GM12878 (cell line): ENCODE data around the gene PTCD1. TPM values are rescaled to one million over a fixed set of nuclear protein-coding genes. Genes with fewer than 3 reads are reported as not detected.

ENCODE experiments used
- ASH2L ChIP-seq: fragments of 300-600, 200-600 bp; sonication (generic); IDR thresholded peaks from 2 replicates; pipeline ENCODE4 v1.6.1; 2017; ENCODE audit warnings: low read depth, mild to moderate bottlenecking, borderline replicate concordance
- HDGF ChIP-seq: fragments of 450-650 bp; IDR thresholded peaks from 2 replicates; pipeline ENCODE4 v1.6.1; 2016; ENCODE audit warnings: antibody characterized with exemption
- MEF2B ChIP-seq: fragments of 450-650 bp; IDR thresholded peaks from 2 replicates; pipeline ENCODE4 v1.6.1; 2018; ENCODE audit warnings: mild to moderate bottlenecking, moderate library complexity; ENCODE audit not compliant: partially characterized antibody, poor library complexity, severe bottlenecking
- MYB ChIP-seq: fragments of 150-350 bp; IDR thresholded peaks from 2 replicates; pipeline ENCODE4 v1.6.1; 2014; ENCODE audit warnings: mild to moderate bottlenecking, low read depth, low read length, borderline replicate concordance
- POLR2AphosphoS5 ChIP-seq: IDR thresholded peaks from 2 replicates; pipeline ENCODE4 v1.6.1; 2011; ENCODE audit warnings: mild to moderate bottlenecking, low read length, inconsistent platforms
- RUNX3 ChIP-seq: IDR thresholded peaks from 2 replicates; pipeline ENCODE4 v1.6.1; 2012; ENCODE audit warnings: low read length, inconsistent platforms
- SPI1 ChIP-seq: IDR thresholded peaks from 2 replicates; pipeline ENCODE4 v1.6.1; 2011; ENCODE audit warnings: low read depth, mild to moderate bottlenecking, low read length, moderate library complexity, borderline replicate concordance; ENCODE audit not compliant: insufficient read depth
- TCF12 ChIP-seq: IDR thresholded peaks from 2 replicates; pipeline ENCODE4 v1.6.1; 2011; ENCODE audit warnings: low read depth, mild to moderate bottlenecking, low read length
- polyA plus RNA-seq, 11 experiments: library from polyadenylated mRNA; depleted of rRNA in 4 of 11; unstranded in 6 of 11; stranded (reverse) in 5 of 11; fragments of >200 nt; fragmentation: Nextera tagmentation in 4 of 11; fragmentation: Illumina TruSeq in 1 of 11; extraction: Ambion mirVana in 4 of 11; extraction: Trizol in 1 of 11; gene quantifications; 1 replicate in 1 of 11; 2 replicates in 10 of 11; pipeline versions ENCODE4 v1.2.1 to v1.2.3, GENCODE V29; 2011 to 2016; ENCODE audit warnings: inconsistent platforms in 2 of 11, missing spikeins in 2 of 11, low read depth in 1 of 11
- total RNA-seq, 4 experiments: library from RNA; depleted of rRNA in 3 of 4; stranded (reverse); fragments of >200 nt in 3 of 4; fragmentation: Illumina TruSeq in 1 of 4; extraction: Trizol in 1 of 4; gene quantifications; 2 replicates each; pipeline versions ENCODE4 v1.2.1 to v1.2.3, GENCODE V29; 2013 to 2021
- TF ChIP-seq, protein P1 (sequence below): fragments of 450-650 bp; formaldehyde crosslinking; IDR thresholded peaks from 2 replicates; pipeline ENCODE4 v1.5.0; 2022; ENCODE audit warnings: mild to moderate bottlenecking, missing genetic modification characterization
- TF ChIP-seq, protein P2 (sequence below): fragments of 150-350 bp; IDR thresholded peaks from 2 replicates; pipeline ENCODE4 v1.6.1; 2014; ENCODE audit warnings: mild to moderate bottlenecking, low read depth, low read length
- TF ChIP-seq, protein P3 (sequence below): fragments of 450-650 bp; conservative IDR thresholded peaks from 2 replicates; pipeline ENCODE4 v1.6.1; 2017; ENCODE audit warnings: mild to moderate bottlenecking, moderate library complexity
- TF ChIP-seq, protein P4 (sequence below): IDR thresholded peaks from 2 replicates; pipeline ENCODE4 v1.6.1; 2012; ENCODE audit warnings: low read depth, low read length, improper control_type of control experiment
- TF ChIP-seq, protein P5 (sequence below): fragments of 450-650 bp; IDR thresholded peaks from 2 replicates; pipeline ENCODE4 v1.6.1; 2014; ENCODE audit warnings: mild to moderate bottlenecking
- TF ChIP-seq, protein P6 (sequence below): IDR thresholded peaks from 2 replicates; pipeline ENCODE4 v1.6.1; 2012; ENCODE audit warnings: mild to moderate bottlenecking, low read depth, low read length

PTCD1 gene
- total and polyA plus RNA-seq, 10 of the 15 experiments (the other 5 are each of a cell fraction or from before 2014, with no cell fraction given) = 0.26 to 9.7 (median 5.0) TPM

DNA sequence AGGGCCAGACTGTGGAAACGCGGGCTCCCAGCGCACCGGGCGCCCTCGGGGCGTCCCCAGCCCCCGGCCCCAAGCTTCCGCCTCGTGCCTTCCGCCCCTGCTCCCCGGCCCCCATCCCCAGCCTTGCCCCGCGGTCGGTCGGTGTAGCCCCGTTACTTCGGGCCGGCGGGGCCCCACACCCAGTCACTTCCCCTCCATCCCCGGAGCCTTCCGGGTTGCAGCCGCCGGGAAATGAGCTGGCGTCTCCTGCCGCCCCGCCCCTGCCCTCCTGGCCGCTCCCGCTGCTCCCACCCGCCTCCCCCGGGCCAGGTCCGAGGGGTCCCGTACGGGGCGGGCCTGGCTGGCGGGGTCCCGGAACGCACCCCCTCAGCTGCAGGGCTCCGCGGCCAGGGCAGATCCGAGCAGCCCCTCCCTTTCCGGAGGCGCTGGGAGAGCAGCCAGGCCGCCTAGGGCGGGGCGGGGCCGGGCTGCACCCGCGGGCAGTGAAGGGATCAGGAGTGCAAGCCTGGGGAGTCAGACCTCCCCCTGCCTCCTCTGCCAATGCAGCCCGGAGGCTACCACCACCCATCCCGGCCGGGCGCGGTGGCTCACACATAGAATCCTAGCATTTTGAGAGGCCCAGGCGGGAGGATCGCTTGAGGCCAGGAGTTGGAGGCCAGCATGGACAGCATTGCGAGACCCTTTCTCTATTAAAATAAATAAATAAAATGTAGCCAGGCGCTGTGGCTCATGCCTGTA lies 63.4 kb downstream of the PTCD1 start (continued):
- TF ChIP-seq POLR2AphosphoS5 (peak; percentile 60), RUNX3 (no peak), MYB (no peak), SPI1 (peak; percentile 45; the same call in 1 of the 2 replicates), TCF12 (0 out of 2 replicates have a peak, but pooled peaks have one; percentile 30), HDGF (no peak), MEF2B (no peak), ASH2L (no peak)
- TF ChIP-seq, protein P1, sequence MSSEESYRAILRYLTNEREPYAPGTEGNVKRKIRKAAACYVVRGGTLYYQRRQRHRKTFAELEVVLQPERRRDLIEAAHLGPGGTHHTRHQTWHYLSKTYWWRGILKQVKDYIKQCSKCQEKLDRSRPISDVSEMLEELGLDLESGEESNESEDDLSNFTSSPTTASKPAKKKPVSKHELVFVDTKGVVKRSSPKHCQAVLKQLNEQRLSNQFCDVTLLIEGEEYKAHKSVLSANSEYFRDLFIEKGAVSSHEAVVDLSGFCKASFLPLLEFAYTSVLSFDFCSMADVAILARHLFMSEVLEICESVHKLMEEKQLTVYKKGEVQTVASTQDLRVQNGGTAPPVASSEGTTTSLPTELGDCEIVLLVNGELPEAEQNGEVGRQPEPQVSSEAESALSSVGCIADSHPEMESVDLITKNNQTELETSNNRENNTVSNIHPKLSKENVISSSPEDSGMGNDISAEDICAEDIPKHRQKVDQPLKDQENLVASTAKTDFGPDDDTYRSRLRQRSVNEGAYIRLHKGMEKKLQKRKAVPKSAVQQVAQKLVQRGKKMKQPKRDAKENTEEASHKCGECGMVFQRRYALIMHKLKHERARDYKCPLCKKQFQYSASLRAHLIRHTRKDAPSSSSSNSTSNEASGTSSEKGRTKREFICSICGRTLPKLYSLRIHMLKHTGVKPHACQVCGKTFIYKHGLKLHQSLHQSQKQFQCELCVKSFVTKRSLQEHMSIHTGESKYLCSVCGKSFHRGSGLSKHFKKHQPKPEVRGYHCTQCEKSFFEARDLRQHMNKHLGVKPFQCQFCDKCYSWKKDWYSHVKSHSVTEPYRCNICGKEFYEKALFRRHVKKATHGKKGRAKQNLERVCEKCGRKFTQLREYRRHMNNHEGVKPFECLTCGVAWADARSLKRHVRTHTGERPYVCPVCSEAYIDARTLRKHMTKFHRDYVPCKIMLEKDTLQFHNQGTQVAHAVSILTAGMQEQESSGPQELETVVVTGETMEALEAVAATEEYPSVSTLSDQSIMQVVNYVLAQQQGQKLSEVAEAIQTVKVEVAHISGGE (CRISPR knock-in tag) = no peak
- TF ChIP-seq, protein P2, sequence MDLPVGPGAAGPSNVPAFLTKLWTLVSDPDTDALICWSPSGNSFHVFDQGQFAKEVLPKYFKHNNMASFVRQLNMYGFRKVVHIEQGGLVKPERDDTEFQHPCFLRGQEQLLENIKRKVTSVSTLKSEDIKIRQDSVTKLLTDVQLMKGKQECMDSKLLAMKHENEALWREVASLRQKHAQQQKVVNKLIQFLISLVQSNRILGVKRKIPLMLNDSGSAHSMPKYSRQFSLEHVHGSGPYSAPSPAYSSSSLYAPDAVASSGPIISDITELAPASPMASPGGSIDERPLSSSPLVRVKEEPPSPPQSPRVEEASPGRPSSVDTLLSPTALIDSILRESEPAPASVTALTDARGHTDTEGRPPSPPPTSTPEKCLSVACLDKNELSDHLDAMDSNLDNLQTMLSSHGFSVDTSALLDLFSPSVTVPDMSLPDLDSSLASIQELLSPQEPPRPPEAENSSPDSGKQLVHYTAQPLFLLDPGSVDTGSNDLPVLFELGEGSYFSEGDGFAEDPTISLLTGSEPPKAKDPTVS = no peak
- TF ChIP-seq, protein P3, sequence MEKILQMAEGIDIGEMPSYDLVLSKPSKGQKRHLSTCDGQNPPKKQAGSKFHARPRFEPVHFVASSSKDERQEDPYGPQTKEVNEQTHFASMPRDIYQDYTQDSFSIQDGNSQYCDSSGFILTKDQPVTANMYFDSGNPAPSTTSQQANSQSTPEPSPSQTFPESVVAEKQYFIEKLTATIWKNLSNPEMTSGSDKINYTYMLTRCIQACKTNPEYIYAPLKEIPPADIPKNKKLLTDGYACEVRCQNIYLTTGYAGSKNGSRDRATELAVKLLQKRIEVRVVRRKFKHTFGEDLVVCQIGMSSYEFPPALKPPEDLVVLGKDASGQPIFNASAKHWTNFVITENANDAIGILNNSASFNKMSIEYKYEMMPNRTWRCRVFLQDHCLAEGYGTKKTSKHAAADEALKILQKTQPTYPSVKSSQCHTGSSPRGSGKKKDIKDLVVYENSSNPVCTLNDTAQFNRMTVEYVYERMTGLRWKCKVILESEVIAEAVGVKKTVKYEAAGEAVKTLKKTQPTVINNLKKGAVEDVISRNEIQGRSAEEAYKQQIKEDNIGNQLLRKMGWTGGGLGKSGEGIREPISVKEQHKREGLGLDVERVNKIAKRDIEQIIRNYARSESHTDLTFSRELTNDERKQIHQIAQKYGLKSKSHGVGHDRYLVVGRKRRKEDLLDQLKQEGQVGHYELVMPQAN = peak; percentile 75
- TF ChIP-seq, protein P4, sequence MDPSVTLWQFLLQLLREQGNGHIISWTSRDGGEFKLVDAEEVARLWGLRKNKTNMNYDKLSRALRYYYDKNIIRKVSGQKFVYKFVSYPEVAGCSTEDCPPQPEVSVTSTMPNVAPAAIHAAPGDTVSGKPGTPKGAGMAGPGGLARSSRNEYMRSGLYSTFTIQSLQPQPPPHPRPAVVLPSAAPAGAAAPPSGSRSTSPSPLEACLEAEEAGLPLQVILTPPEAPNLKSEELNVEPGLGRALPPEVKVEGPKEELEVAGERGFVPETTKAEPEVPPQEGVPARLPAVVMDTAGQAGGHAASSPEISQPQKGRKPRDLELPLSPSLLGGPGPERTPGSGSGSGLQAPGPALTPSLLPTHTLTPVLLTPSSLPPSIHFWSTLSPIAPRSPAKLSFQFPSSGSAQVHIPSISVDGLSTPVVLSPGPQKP = no peak
- TF ChIP-seq, protein P5, sequence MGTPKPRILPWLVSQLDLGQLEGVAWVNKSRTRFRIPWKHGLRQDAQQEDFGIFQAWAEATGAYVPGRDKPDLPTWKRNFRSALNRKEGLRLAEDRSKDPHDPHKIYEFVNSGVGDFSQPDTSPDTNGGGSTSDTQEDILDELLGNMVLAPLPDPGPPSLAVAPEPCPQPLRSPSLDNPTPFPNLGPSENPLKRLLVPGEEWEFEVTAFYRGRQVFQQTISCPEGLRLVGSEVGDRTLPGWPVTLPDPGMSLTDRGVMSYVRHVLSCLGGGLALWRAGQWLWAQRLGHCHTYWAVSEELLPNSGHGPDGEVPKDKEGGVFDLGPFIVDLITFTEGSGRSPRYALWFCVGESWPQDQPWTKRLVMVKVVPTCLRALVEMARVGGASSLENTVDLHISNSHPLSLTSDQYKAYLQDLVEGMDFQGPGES = no peak
- TF ChIP-seq, protein P6, sequence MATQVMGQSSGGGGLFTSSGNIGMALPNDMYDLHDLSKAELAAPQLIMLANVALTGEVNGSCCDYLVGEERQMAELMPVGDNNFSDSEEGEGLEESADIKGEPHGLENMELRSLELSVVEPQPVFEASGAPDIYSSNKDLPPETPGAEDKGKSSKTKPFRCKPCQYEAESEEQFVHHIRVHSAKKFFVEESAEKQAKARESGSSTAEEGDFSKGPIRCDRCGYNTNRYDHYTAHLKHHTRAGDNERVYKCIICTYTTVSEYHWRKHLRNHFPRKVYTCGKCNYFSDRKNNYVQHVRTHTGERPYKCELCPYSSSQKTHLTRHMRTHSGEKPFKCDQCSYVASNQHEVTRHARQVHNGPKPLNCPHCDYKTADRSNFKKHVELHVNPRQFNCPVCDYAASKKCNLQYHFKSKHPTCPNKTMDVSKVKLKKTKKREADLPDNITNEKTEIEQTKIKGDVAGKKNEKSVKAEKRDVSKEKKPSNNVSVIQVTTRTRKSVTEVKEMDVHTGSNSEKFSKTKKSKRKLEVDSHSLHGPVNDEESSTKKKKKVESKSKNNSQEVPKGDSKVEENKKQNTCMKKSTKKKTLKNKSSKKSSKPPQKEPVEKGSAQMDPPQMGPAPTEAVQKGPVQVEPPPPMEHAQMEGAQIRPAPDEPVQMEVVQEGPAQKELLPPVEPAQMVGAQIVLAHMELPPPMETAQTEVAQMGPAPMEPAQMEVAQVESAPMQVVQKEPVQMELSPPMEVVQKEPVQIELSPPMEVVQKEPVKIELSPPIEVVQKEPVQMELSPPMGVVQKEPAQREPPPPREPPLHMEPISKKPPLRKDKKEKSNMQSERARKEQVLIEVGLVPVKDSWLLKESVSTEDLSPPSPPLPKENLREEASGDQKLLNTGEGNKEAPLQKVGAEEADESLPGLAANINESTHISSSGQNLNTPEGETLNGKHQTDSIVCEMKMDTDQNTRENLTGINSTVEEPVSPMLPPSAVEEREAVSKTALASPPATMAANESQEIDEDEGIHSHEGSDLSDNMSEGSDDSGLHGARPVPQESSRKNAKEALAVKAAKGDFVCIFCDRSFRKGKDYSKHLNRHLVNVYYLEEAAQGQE = no peak
